ENCODE measurements around the gene CIAO2B. TPM values are rescaled to one million over a fixed set of nuclear protein-coding genes. Genes with fewer than 3 reads are reported as not detected.
"Not testable (repeated sequence)": the region's sequence is repeated elsewhere in the genome, so short reads cannot be mapped to it uniquely, and the experiment has no call there.

The CIAO2B gene
- total RNA-seq, 1 donor from 2014 or later, result 80.5 TPM

DNA sequence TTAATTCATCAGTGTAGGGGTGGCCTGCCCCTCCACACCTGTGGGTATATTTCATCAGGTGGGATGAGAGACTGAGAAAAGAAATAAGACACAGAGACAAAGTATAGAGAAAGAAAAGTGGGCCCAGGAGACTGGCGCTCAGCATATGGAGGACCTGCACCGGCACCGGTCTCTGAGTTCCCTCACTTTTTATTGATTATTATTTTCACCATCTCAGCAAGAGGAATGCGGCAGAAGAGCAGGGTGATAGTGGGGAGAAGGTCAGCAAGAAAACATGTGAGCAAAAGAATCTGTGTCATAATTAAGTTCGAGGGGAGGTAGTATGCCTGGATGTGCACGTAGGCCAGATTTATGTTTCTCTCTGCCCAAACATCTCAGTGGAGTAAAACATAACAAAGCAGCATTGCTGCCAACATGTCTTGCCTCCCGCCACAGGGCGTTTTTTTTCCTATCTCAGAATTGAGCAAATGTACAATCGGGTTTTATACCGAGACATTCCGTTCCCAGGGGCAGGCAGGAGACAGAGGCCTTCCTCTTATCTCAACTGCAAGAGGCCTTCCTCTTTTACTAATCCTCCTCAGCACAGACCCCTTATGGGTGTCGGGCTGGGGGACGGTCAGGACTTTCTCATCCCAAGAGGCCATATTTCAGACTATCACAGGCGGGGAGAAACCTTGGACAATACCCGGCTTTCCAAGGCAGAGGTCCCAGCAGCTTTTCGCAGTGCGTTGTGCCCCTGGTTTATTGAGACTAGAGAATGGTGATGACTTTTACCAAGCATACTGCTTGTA is 21.4 kb upstream of the CIAO2B start:
- DNase-seq, result not testable (repeated sequence)

- peak; percentile 57 for DNase-seq
These were observed 20.0 kb upstream of the CIAO2B start for GRCh38 chr16:66954097-66954659.

DNA sequence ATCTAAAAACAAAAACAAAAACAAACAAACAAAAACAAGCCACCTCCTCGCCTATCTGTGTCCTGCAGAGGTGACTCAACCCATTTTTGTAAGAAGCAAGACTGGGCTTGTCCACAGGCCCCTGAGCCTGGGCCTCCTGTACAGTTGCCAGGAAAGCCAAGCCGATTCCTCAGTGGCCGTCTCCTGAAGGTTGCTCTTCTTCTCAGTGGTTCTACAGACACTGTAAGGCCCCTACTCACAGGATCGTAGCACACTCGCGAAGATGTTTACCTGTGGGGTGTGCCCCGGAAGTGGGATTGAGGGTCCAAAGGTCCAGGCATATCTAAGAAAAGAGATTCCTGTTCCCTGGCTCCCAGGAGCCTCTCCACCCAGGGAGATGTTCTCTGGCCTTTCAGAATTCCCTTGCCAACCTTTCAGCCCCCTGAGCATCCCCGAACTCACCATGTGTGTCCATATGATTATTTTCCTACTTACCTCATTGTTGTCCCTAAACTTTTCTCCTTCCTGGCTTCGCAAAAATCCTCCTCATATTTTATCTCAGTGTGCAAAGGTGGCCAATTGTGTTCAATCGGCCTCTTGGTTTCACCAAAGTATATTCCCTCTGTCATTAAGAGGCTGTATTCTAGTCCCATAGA is 19.4 kb upstream of the CIAO2B start:
- no peak for DNase-seq

DNA sequence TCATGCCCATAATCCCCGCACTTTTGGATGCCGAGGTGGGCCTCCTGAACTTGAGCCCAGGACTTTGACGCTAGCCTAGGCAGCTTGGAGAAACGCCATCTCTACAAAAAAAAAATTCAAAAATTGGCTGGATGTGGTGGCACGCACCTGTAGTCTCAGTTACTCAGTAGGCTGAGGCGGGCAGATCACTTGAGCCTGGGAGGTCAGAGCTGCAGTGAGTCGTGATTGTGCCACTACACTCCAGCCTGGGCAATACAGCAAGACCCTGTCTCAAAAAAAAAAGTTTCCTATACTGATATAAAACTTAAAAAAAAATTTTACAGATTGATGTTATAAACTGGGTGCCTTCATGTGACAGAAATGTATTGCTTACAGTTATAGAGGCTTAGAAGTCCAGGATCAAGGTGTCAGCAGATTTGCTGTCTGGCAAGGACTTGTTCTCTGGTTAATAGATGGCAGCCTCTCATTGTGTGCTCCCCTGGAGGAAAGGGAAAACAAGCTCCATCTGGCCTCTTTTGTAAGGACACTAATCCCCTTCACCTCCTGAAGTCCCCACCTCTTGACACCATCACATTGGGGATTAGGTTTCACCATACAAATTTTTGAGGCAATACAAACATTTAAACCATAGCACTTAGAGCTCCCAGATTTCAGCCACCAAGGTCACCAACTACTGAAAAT is 18.4 kb upstream of the CIAO2B start:
- DNase-seq, result no peak

- DNase-seq, result no peak
These were observed 17.0 kb upstream of the CIAO2B start for GRCh38 chr16:66950971-66951790.

- no peak for DNase-seq
These were observed 16.2 kb upstream of the CIAO2B start for GRCh38 chr16:66950437-66950836.

GRCh38 chr16:66949472-66949871 is 15.3 kb upstream of the CIAO2B start:
- no peak for DNase-seq

- no peak for DNase-seq
These were observed 14.6 kb upstream of the CIAO2B start for GRCh38 chr16:66948837-66949225.

- DNase-seq, result no peak
These were observed 14.1 kb upstream of the CIAO2B start for GRCh38 chr16:66948134-66948836.

- DNase-seq, result peak; percentile 54
These were observed 13.3 kb upstream of the CIAO2B start for GRCh38 chr16:66947302-66948065.

- no peak for DNase-seq
These were observed 12.7 kb upstream of the CIAO2B start for GRCh38 chr16:66946974-66947301.

GRCh38 chr16:66946541-66946940 is 12.3 kb upstream of the CIAO2B start:
- DNase-seq, result no peak

DNA sequence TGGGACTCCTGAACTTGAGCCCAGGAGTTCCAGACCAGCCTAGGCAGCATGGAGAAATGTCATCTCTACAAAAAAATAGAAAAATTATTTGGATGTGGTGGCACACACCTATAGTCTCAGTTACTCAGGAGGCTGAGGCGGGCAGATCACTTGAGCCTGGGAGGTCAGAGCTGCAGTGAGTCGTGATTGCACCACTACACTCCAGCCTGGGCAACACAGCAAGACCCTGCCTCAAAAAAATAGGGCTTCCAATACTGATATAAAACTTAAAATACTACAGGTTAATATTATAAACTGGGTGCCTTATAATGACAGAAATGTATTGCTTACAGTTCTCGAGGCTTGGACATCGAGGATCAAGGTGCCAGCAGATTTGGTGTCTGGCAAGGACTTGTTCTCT is 11.7 kb upstream of the CIAO2B start:
- no peak for DNase-seq

- DNase-seq, result not testable (repeated sequence)
These were observed 10.8 kb upstream of the CIAO2B start for GRCh38 chr16:66944971-66945370.

GRCh38 chr16:66944054-66944441 is 9.8 kb upstream of the CIAO2B start:
- DNase-seq, result no peak

- DNase-seq, result no peak
These were observed 9.3 kb upstream of the CIAO2B start for GRCh38 chr16:66943426-66944053.

DNA sequence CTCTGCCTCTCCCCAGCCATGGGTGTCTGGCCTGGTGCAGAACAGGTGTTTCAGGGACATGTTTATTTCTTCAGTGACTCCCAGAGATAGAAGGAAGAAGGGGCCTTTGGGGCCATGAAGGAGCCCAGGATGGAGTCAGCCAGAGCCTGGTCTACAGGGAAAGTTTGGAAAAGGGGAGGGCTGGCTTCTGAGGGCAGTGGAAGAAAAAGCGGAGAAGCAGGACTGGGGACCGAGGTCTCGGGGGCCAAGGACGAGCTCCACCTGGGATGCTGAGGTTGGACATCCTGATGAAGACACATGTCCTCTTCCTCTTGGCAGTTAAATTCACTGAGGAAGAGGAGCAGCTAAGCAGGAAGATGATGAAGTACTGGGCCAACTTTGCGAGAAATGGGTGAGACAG is 8.8 kb upstream of the CIAO2B start:
- DNase-seq, result no peak

DNA sequence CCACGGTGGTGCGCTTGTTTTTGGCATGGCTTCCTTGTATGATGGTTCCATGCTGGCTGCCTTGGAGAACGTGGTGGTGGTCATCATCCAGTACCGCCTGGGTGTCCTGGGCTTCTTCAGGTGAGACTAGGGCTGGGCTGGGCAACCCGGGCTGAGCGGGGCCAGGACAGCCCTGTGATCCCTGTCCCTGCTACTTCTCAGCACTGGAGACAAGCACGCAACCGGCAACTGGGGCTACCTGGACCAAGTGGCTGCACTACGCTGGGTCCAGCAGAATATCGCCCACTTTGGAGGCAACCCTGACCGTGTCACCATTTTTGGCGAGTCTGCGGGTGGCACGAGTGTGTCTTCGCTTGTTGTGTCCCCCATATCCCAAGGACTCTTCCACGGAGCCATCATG is 6.0 kb upstream of the CIAO2B start:
- DNase-seq, result no peak

- DNase-seq, result no peak
These were observed 5.2 kb upstream of the CIAO2B start for GRCh38 chr16:66939366-66939765.

- DNase-seq, result no peak
These were observed 3.6 kb upstream of the CIAO2B start for GRCh38 chr16:66937725-66938337.
